LNCaP clone FGC (cell line): ENCODE measurements around the gene EIF2AK3.

Experiments
- DNase-seq: peaks from one replicate; pipeline ENCODE4 v3.0.0-alpha.2; 2011; ENCODE audit warnings: low read depth
- H3K4me3 ChIP-seq: 2 replicates; pipeline ENCODE4 v1.5.1; 2011; ENCODE audit warnings: mild to moderate bottlenecking, low read depth, low read length, control low read depth
- CTCF ChIP-seq: IDR thresholded peaks from 2 replicates; pipeline ENCODE4 v1.5.1; 2012; ENCODE audit warnings: mild to moderate bottlenecking; ENCODE audit not compliant: control insufficient read depth, insufficient read depth; ENCODE audit errors: extremely low read depth

Gene EIF2AK3

GRCh38 chr2:88614497-88615157, 12.6 kb downstream of the EIF2AK3 start:
- TF ChIP-seq CTCF = no peak
- DNase-seq = no peak
- no peak overlapping the region for H3K4me3 ChIP-seq

GRCh38 chr2:88613921-88614320, 13.3 kb downstream of the EIF2AK3 start:
- no peak for TF ChIP-seq CTCF
- H3K4me3 ChIP-seq = no peak overlapping the region
- no peak for DNase-seq

GRCh38 chr2:88608184-88608583, 19.1 kb downstream of the EIF2AK3 start:
- TF ChIP-seq CTCF = no peak
- H3K4me3 ChIP-seq = no peak overlapping the region
- DNase-seq = no peak

- no peak for TF ChIP-seq CTCF
- no peak overlapping the region for H3K4me3 ChIP-seq
- DNase-seq = no peak
Measured at GRCh38 chr2:88607416-88607815, 19.8 kb downstream of the EIF2AK3 start.

- no peak overlapping the region for H3K4me3 ChIP-seq
- DNase-seq = no peak
- no peak for TF ChIP-seq CTCF
Measured at GRCh38 chr2:88606371-88607030, 20.8 kb downstream of the EIF2AK3 start.

GRCh38 chr2:88603146-88603545, 24.1 kb downstream of the EIF2AK3 start:
- DNase-seq = no peak
- no peak overlapping the region for H3K4me3 ChIP-seq
- TF ChIP-seq CTCF = no peak

- DNase-seq = no peak
- no peak for TF ChIP-seq CTCF
- no peak overlapping the region for H3K4me3 ChIP-seq
Measured at GRCh38 chr2:88602022-88602421, 25.2 kb downstream of the EIF2AK3 start.
